IMR-90 (cell line): ENCODE data around the gene OR52E6. TPM values are rescaled to one million over a fixed set of nuclear protein-coding genes. Genes with fewer than 3 reads are reported as not detected.

Source experiments
- ATAC-seq: fragments of 200-7000 bp; cut with Tn5 transposase; 2 replicates; pipeline ENCODE4 v1.9.1; 2020; ENCODE audit warnings: low read depth, mild to moderate bottlenecking, moderate library complexity
- BruUV-seq: library from RNA; stranded (reverse); fragments of 400-500 nt; replicated peaks from 2 replicates; lab custom pipeline; 2021; lab: Mats Ljungman, UMichigan
- CTCF ChIA-PET: fragments of 300-600 bp; formaldehyde crosslinking; extraction: SDS; loops from one replicate; lab custom pipeline; 2021; ENCODE audit warnings: antibody characterized with exemption; lab: Yijun Ruan, JAX
- POLR2A ChIA-PET: fragments of 300-600 bp; sonication (Branson Sonifier 250); formaldehyde crosslinking; loops from one replicate; lab custom pipeline; 2022; ENCODE audit warnings: antibody characterized with exemption; ENCODE audit not compliant: unreplicated experiment; lab: Charles Lee
- DNase-seq: peaks from one replicate; pipeline ENCODE4 v3.0.0; 2013
- H2AFZ ChIP-seq: replicated peaks from 2 replicates; pipeline ENCODE3; 2013; ENCODE audit warnings: low read length, mild to moderate bottlenecking; ENCODE audit not compliant: poor library complexity
- H2AK5ac ChIP-seq: 2 replicates; pipeline ENCODE4 v1.6.1; 2013; ENCODE audit warnings: low read depth, low read length, inconsistent platforms
- H2AK9ac ChIP-seq: replicated peaks from 2 replicates; pipeline ENCODE3; 2013; ENCODE audit warnings: mild to moderate bottlenecking, low read depth, low read length, moderate library complexity; ENCODE audit not compliant: poor library complexity
- H2BK120ac ChIP-seq: 2 replicates; pipeline ENCODE4 v1.6.1; 2013; ENCODE audit warnings: low read depth, low read length, inconsistent platforms
- H2BK15ac ChIP-seq: 3 replicates; pipeline ENCODE4 v1.6.1; 2013; ENCODE audit warnings: low read depth, low read length, inconsistent platforms
- H2BK20ac ChIP-seq: 2 replicates; pipeline ENCODE4 v1.6.1; 2013; ENCODE audit warnings: low read depth, mild to moderate bottlenecking, inconsistent platforms, low read length, moderate library complexity
- H2BK5ac ChIP-seq: 2 replicates; pipeline ENCODE4 v1.6.1; 2013; ENCODE audit warnings: mild to moderate bottlenecking, low read depth, low read length, inconsistent platforms; ENCODE audit not compliant: poor library complexity, severe bottlenecking
- H3K14ac ChIP-seq: replicated peaks from 2 replicates; pipeline ENCODE4 v1.6.1; 2013; ENCODE audit warnings: low read depth, low read length, inconsistent platforms
- H3K18ac ChIP-seq: 2 replicates; pipeline ENCODE4 v1.6.1; 2013; ENCODE audit warnings: low read depth, low read length, control low read depth
- H3K23ac ChIP-seq: 2 replicates; pipeline ENCODE4 v1.6.1; 2013; ENCODE audit warnings: low read depth, low read length, inconsistent platforms
- H3K27ac ChIP-seq: 2 replicates; pipeline ENCODE4 v1.5.1; 2013; ENCODE audit warnings: mild to moderate bottlenecking, control low read depth, low read length; ENCODE audit not compliant: insufficient read depth
- H3K27me3 ChIP-seq: 2 replicates; pipeline ENCODE4 v1.6.1; 2013; ENCODE audit warnings: low read length; ENCODE audit not compliant: control insufficient read depth, insufficient read depth
- H3K36me3 ChIP-seq: 2 replicates; pipeline ENCODE4 v1.6.1; 2013; ENCODE audit warnings: low read length, mixed read lengths; ENCODE audit not compliant: control insufficient read depth, insufficient read depth
- H3K4ac ChIP-seq: 2 replicates; pipeline ENCODE4 v1.6.1; 2013; ENCODE audit warnings: low read depth, low read length, inconsistent platforms
- H3K4me1 ChIP-seq: 2 replicates; pipeline ENCODE4 v1.6.1; 2013; ENCODE audit warnings: low read length, mixed read lengths; ENCODE audit not compliant: control insufficient read depth, insufficient read depth
- H3K4me2 ChIP-seq: 2 replicates; pipeline ENCODE4 v1.6.1; 2013; ENCODE audit warnings: low read depth, mild to moderate bottlenecking, control low read depth, low read length, moderate library complexity
- H3K4me3 ChIP-seq: 2 replicates; pipeline ENCODE4 v1.5.1; 2013; ENCODE audit warnings: low read depth, mild to moderate bottlenecking, control low read depth, low read length, moderate library complexity; ENCODE audit not compliant: insufficient read depth
- H3K56ac ChIP-seq: 2 replicates; pipeline ENCODE4 v1.6.1; 2013; ENCODE audit warnings: low read length, inconsistent platforms; ENCODE audit not compliant: insufficient read depth; ENCODE audit errors: extremely low read depth
- H3K79me1 ChIP-seq, 2 experiments: 2 replicates each; pipeline ENCODE4 v1.6.1; 2013; ENCODE audit warnings: low read length in 2 of 2, inconsistent platforms in 1 of 2, low read depth in 1 of 2
- H3K9ac ChIP-seq: 2 replicates; pipeline ENCODE4 v1.6.1; 2013; ENCODE audit warnings: low read depth, low read length, control low read depth
- H3K9me1 ChIP-seq: 2 replicates; pipeline ENCODE4 v1.6.1; 2013; ENCODE audit warnings: low read length, inconsistent platforms; ENCODE audit not compliant: insufficient read depth
- H3K9me3 ChIP-seq: 2 replicates; pipeline ENCODE4 v1.6.1; 2013; ENCODE audit warnings: low read length; ENCODE audit not compliant: control insufficient read depth, insufficient read depth
- H4K20me1 ChIP-seq: 2 replicates; pipeline ENCODE4 v1.6.1; 2013; ENCODE audit warnings: low read length, inconsistent platforms; ENCODE audit not compliant: insufficient read depth
- H4K5ac ChIP-seq: 2 replicates; pipeline ENCODE4 v1.6.1; 2013; ENCODE audit warnings: mild to moderate bottlenecking, low read depth, low read length, control low read depth
- H4K8ac ChIP-seq, 2 experiments: 2 replicates each; pipeline ENCODE4 v1.6.1; 2013; ENCODE audit warnings: low read depth in 2 of 2, low read length in 2 of 2, control low read depth in 1 of 2, inconsistent platforms in 1 of 2
- H4K91ac ChIP-seq: 2 replicates; pipeline ENCODE4 v1.6.1; 2013; ENCODE audit warnings: low read depth, low read length, inconsistent platforms; ENCODE audit not compliant: insufficient read depth
- CEBPB ChIP-seq: IDR thresholded peaks from 2 replicates; pipeline ENCODE4 v1.6.1; 2012; ENCODE audit warnings: low read depth, low read length, improper control_type of control experiment
- MXI1 ChIP-seq: IDR thresholded peaks from 2 replicates; pipeline ENCODE4 v1.6.1; 2012; ENCODE audit warnings: low read depth, mild to moderate bottlenecking, low read length, moderate library complexity, borderline replicate concordance
- NFE2L2 ChIP-seq: fragments of 150-350 bp; IDR thresholded peaks from 2 replicates; pipeline ENCODE4 v1.6.1; 2016; ENCODE audit warnings: low read depth, mild to moderate bottlenecking, low read length
- POLR2A ChIP-seq: IDR thresholded peaks from 2 replicates; pipeline ENCODE4 v1.6.1; 2012; ENCODE audit warnings: mild to moderate bottlenecking, low read depth, low read length
- WGBS, 2 experiments: methylation state at CpG; one replicate each; pipeline versions ENCODE4 v1.1.5 to v1.1.7; 2013; ENCODE audit warnings: missing lambda C conversion rate in 2 of 2; ENCODE audit not compliant: insufficient read length in 1 of 2; ENCODE audit errors: extremely low coverage in 2 of 2; 5-methylcytosine and 5-hydroxymethylcytosine counted together
- dilution Hi-C: fragments of 300-500 bp; cut with HindIII; formaldehyde crosslinking; loops from one replicate; pipeline ENCODE4 v1.14.3; 2018; ENCODE audit warnings: low sequenced_read_pairs; ENCODE audit not compliant: unreplicated experiment
- in situ Hi-C: fragments of 300-500 bp; cut with MboI; formaldehyde crosslinking; loops from 3 replicates; pipeline ENCODE4 v1.14.3; 2019; ENCODE audit warnings: low sequenced_read_pairs, inconsistent platforms, mixed read lengths
- intact Hi-C: fragments of 100-400 bp; cut with micrococcal nuclease; formaldehyde crosslinking; loops from 2 replicates; pipeline ENCODE4 v1.10.0; 2022
- polyA plus RNA-seq, 3 experiments: library from polyadenylated mRNA; depleted of rRNA; stranded (reverse); fragments of >200 nt; gene quantifications; 2 replicates each; pipeline ENCODE4 v1.2.3, GENCODE V29; 2012; ENCODE audit warnings: low replicate concordance in 1 of 3
- total RNA-seq: library from RNA; depleted of rRNA; stranded (reverse); fragments of >200 nt; gene quantifications from 2 replicates; pipeline ENCODE4 v1.2.3, GENCODE V29; 2012

The OR52E6 gene
- total and polyA plus RNA-seq, 2 of the 4 experiments (the other 2 are of a cell fraction): not detected

DNA sequence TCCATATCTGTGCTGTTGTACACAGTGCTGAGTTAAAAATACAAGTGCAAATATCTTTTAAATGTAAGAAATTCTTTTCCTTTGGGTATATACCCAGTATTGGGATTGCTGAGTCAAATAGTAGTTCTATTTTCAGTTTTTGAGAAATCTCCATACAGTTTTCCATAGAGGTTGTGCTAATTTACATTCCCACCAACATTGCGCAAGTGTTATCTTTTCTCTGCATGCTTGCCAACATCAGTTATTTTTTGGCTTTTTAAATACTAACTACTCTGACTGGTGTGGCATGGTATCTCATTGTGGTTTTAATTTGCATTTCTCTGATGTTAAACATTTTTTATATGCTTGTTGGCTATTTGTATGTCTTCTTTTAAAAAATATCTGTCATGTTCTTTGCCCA is 9.3 kb upstream of the OR52E6 start:
- in situ Hi-C loops (no loop called here), dilution Hi-C loops (no loop called here), intact Hi-C loops (no loop called here)
- Histone ChIP-seq H4K8ac (no peak overlapping the region), H3K18ac (no peak overlapping the region), H3K9me1 (no peaks in the 10 kb centered on the region), H3K23ac (no peak overlapping the region), H2BK5ac (no peak overlapping the region), H2BK20ac (no peak overlapping the region), H3K79me1 (no peaks in the 10 kb centered on the region), H3K14ac (no peak overlapping the region), H2BK120ac (no peak overlapping the region), H2AFZ (no peak overlapping the region), H3K9ac (no peak overlapping the region), H3K4me3 (no peak overlapping the region), H3K4me1 (no peaks in the 10 kb centered on the region), H2BK15ac (no peak overlapping the region), H2AK9ac (no peak overlapping the region), H4K20me1 (no peaks in the 10 kb centered on the region), H3K9me3 (no peaks in the 10 kb centered on the region; the same call in 1 of the 2 replicates), H4K91ac (no peak overlapping the region), H3K56ac (no peak overlapping the region), H4K5ac (no peak overlapping the region), H3K4ac (no peak overlapping the region), H3K4me2 (no peak overlapping the region), H3K36me3 (no peaks in the 10 kb centered on the region), H2AK5ac (no peak overlapping the region), H3K27ac (no peak overlapping the region), H3K27me3 (no peaks in the 10 kb centered on the region)
- ATAC-seq (no peak), DNase-seq (no peak)
- CTCF ChIA-PET: no interaction called here
- TF ChIP-seq NFE2L2 (no peak), CEBPB (peak; percentile 57; the same call in 1 of the 2 replicates), MXI1 (no peak), POLR2A (no peak)
- no CpG with 5 or more reads among the region's 1 CpG for WGBS, 2 experiments
- no TSS peak for BruUV-seq
- POLR2A ChIA-PET: no interaction called here
